Activated CD8-positive, alpha-beta memory T cell treated with anti-CD3 and anti-CD28 coated beads, Interleukin-2, amount 50 U/mL, for 4 hours (primary cell): ENCODE measurements around the gene C1orf116.
"Not testable (repeated sequence)": the region's sequence is repeated elsewhere in the genome, so short reads cannot be mapped to it uniquely, and the experiment has no call there.

ENCODE experiments used
- DNase-seq: peaks from one replicate; pipeline ENCODE4 v3.0.0-alpha.2; 2020

Gene C1orf116

DNA sequence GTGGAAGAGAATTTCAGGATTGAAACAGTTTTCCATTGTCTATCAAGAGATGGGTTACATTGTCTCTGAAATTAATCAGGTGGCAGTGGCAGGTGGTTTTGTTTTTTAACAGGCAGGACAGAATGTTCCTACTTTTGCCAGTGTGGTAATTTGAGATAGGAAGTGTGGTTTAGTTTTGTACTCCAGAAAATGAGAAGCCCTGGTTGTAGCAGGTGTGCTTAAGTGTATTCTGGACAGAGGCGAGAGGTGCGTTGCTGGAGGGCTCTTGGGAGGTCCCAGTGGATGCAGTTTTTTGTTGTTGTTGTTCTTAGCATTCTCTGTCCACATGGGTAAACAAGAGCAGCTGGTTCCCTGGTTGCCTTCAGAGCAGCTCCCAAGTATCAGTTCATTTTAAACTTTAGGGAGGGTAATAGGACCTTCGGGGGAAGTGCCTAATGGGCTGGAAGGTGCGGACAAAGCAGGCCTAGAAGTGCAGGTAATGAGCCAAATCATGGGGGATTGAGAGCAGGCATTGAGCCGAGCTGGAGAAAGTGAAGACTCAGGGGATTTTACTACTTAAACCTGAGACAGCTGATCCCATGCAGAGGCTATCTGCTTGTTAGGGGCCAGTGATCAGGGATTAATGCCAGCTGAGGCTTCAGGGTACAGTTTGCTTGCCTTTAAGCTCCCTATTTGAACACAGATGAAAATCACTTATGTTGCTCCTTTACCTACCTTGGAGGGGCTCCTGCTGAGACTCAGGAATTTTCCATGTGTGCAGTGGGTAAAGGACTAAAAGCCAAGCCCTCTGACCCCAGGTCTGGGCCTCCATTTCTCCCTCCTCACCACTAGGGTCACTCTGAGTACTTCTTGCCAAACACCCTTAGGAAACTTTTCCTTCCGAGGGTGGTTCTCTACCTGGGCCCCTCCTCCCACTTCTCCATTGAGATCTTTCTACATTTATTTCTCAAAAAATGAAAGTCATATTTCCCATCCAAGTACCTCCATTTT, 26.6 kb upstream of the C1orf116 start:
- no peak for DNase-seq

DNA sequence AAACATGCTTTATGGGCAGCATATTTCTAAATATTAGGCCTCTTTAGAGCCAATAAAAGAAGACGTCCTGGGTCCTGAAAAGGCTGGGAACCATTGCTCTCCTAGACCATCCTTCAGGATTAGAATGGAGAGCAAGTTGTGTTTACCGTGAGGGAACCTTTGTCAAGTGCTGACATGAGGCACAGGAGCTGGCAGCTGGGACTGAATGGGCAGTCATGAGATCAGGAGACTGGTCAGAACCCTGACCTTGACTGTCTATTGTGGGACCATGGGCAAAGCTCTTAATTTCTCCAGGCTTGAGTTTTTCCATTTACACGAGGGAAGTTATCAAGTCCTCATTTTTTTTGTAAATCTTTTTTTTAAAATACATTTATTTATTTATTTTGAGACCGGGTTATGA, 25.7 kb upstream of the C1orf116 start:
- no peak for DNase-seq

DNA sequence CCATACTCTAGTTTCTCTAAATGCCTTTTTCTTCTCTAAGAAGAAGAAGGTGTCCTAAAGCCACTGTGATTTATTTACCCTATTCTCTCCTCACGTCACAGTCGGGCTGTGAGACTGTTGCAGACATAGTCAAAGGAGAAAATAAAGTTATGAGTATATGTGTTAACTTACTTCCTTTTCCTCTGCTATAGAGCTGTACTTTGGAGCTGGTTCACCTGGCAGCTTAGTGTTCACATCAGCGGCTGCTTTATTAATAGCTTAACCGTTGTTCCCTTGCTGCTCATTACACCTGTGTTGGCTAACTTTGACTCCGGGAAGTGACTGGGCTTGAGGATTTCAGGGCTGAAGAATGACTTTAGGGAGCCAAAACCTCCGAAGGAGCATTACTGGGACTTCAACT, 24.1 kb upstream of the C1orf116 start:
- DNase-seq = no peak

DNA sequence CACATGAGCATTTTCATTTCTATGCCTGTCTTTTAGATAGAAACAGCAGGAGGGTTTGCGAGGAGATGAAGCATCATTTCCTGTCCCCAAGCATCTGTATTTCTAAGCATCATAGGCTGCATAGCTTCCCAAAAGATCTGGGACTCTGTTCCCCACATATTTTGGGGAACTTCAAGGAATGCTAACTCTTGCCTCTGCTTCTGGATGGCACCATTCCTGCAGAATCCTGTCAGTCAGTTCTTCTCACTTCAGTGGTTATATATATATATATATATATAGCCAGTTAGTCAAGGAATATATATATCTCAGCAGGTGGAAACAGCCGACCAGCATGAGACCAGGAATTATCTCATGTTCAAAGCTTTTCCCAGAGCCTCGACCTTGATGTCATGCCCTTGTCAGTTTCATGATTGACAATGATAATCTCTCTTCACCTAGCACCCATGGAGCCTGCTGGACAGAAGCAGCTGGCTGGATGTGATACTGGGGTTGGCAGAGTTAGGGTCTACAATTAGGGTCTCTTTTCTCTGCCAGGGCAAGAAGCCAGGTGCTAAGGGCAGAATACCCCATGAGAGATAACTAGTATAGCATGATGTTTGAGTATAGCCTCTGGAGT, 22.9 kb upstream of the C1orf116 start:
- no peak for DNase-seq

DNA sequence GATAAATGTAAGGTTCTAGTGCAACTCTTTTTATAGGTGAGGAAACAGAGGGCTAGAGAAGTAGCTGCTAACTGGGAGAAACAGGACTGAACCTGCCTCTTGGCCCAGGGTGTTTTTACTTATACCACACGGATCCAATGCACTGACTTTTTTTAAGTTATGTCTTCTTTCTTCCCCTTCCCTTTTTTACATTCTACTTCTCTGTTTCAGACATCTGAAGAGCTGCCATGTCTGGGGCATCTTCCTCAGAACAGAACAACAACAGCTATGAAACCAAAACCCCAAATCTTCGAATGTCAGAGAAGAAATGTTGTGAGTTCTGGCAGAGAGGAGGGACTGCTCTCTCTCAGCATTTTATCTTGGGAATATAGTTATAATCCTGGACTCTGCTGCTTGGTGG, 21.9 kb upstream of the C1orf116 start:
- no peak for DNase-seq

DNA sequence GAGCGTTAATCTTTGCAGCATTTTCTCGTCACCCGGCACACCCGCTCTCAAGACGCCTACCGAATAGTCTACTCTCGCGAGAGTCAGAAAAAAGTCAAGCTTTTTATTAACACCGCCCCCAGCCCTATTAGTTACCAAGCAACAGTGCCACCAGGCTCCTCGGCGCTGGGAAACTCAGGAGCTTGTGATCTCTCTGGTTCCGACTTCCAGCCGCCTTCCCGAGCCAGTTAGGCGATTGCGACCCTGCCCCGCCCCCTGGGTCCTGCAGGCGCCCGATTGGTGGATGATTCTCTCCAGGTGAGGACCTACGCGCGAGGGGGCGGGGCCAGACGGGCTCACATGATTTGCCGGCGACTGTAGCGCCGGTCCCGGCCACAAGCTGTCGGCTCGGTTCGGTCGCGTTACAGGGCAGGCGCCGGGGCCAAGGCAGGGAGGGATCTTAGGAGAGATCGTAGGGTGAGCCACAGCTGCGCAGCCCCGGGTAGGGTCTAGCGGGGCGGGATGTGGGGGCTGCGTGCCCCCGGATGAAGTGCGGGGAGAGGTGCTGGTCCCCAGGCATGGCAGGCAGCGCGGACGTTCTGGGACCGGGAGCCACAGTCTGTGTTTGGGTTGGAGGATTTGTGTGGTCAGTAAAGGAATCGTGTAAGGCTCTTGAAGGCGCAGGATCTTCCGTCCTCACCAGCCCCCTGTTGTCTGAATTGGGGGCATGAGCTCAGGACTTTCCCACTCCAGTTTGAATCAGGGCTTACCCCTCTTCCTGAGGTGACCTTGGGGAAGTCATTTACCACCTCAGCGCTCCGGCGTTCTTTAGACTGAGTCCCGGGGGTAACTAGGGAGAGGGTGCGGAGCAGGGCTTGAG, 20.6 kb upstream of the C1orf116 start, which contains the start of gene PFKFB2:
PFKFB2 (plus strand) TSS at position 365 of the 859 bp plus-strand sequence. CDS start 1,443 bp downstream, outside the sequence.
- DNase-seq = peak; percentile 96

DNA sequence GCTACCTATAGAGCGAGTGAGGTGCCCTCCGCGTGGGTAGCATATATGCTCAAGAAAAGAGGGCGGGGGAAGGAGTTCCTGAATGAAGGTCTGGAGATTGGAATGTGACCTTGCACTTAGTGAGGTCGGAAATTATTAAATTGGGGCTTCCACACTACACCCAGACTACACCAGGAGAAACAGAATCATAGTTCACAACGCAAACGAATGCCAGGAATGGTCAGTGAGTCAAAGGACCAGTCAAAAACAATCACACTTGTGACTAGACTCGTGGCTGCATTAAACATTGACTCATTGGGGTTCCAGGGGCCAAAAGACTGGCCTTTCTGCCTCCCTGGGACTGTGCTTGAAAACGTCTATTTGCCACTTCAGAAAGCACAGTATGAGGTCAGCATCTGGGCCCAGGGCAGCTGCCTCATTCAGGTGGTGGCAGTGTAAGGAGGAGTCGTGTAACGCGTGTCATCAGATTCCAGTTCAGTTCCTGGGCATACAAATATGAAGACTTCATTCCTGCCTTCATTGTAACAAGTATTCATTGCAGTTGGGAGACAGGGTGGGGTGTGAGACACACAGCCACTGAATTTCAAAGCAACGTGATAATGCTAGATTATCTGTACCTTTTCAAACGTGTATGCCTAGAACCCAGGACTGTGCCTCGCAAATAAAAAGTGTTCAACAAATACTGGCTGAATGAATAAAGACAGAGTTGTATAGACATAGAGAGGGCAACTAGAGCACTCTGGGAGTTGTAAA, 18.8 kb upstream of the C1orf116 start, which contains the start of gene YOD1:
YOD1 (minus strand) TSS at position 18 of the 753 bp plus-strand sequence. CDS start 178 bp downstream, outside the sequence.
- DNase-seq = no peak

DNA sequence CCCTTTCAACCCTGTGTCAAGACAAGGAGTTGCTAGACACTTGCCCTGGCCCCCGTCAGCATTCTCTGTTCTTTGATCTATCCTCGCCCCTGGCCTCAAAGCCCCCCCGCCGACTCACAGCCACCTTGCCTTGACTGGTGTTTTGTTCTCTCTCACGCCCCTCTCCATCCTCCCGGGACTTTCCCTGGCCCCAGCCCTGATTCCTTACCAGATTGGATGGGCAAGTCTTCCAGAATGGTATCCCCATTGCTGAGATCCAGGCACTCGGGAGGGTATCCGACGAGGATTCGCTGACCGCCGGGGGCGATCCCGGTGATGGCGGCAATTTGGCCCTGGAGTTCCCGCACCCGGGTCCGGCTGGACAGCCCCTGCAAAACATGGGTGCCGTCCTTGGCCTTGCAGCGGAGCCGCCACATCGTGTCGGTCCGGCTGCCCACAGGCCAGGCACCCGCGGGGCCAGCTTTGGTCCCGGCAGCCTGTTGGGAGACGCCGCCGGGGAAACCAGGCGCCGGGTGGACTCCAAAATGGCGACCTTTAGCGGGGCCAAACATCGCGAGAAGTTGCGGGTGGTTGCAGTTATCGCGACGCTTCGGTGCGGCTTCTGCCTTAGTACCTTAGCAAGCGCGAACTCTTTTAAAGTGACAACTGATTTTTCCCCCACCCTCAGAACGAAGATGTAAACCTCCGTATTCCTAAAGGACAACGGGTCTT, 18.1 kb upstream of the C1orf116 start:
- peak; percentile 91 for DNase-seq

DNA sequence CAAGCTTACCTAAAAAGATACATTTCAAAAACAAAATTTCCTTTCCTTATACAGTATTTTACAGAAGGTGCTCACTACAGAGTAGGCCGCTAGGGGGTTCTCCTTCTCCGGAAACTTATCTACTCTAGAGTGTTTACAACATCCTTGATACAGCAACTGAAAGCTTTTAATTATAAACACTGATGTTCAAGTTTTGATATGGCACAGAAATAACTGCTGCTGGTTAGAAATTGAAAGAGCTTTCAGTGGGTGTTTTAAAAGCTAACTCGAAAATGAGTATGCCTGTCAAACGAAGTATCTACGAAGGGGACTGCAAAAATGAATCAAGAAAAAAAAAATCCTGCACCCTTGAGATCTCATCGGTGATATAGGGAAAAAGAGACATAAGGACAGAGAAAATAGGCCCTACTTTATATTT, 17.4 kb upstream of the C1orf116 start:
- DNase-seq = peak; percentile 56

DNA sequence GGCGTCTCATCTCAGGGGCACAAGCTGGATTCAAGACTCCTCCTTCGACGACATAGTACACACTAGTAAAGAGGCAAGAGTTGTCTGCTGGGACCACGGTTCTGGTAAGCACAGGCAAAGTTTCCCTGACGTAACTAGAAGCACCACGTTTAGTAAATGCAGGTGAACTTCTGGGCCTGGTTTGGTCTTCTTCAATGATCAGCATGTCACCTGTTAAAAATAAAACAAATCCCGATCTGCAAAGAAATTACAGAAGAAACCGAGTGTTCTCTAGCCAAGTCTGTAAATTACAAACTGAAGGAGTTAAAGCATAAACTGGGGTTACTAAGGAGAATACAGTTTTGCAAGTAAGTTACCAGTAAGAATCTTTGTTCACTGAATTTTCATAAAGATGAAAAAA, 17.0 kb upstream of the C1orf116 start:
- DNase-seq = no peak

DNA sequence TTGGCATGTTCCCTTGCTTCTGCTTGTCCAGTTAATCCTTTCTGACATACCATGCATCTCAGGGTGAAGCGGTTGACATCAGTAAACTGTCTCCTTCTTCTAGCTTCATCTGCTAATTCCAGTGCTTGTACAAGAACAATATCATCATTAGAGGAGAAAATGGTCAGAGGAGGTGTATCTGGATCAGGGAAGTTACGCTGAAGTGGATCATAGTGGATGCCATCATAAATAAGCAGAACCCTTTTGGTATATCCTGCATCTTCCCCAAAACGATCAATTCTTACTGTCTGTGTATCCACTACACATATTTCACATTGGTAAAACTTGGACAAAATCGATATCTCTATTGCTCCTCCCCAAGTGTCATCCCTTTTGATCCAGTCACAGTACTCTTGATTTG, 16.5 kb upstream of the C1orf116 start:
- no peak for DNase-seq

DNA sequence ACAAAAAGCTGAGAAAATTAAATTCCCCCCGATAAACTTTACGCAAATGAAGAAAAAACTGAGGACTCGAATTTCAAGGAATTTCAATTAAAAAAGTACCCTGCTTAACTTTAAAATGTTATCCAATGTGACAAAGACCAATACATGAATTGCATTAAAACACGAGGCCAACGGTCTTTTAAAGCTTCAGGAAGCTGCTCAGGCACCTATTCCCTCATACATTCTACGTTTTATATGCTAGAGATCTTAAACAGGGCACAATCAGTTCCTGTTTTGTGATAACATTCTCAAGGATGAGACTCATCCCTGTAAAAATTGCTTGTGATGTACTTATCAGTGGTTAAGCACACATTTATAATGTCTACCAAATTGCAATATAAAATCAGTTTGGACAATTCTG, 15.5 kb upstream of the C1orf116 start:
- no peak for DNase-seq

DNA sequence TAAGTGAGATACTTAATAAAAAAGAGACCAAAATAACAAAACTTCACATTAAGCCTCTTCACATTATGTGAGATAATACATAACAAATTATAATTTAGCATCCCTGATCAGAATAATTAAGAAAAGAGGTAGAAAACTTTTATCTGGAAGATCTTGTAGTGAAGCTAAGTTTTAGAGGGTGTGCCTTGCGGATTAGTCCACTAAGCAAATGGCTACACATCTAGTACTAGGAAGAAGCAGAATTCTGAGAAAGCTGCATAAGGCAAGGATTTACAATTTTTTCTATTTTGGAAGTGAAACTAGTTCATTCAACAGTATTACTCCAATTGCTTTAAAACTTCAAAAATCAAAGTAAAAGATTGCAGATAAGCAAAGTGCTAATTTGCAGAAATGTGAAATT, 14.9 kb upstream of the C1orf116 start:
- DNase-seq = no peak

DNA sequence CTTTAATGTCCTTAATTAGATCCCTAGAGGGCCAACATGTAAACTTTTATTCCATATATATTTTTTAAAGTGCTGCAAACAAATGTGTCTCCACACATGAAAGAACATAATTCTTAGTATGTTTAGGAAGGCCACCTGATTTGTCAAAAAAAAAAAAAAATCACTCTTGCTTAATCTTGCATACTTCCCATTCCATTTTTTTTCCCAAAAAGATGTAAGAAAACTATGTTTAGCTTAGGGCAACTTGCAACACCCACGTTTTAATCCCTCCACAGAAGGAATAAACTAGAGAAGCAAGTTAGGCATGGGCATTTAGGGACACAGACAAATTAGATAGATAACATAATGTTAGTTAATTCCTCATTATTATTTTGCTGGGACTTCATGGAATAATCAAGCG, 12.9 kb upstream of the C1orf116 start:
- no peak for DNase-seq

DNA sequence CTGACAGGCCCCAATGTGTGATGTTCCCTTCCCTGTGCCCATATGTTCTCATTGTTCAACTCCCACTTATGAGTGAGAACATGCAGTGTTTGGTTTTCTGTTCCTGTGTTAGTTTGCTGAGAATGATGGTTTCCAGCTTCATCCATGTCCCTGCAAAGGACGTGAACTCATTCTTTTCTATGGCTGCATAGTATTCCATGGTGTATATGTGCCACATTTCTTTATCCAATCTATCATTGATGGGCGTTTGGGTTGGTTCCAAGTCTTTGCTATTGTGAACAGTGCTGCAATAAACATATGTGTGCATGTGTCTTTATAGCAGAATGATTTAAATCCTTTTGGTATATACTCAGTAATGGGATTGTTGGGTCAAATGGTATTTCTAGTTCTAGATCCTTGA, 8.8 kb upstream of the C1orf116 start:
- not testable (repeated sequence) for DNase-seq

DNA sequence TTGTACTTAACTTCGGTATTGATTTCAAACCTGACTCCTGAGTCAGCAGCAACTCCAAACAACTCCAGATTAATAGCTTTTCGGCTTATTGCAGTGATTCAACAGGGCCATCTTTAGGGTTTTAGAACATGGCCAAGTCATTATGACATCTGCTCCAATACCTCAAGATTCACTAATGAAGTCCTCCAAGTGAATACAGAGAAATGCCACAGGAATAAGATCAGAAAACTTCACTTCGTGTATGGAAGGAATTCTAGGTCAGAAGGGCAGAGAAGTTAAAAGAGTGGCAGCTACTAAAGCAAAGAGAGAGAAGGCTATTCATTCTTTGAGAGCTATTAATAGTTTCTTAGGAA, 7.6 kb upstream of the C1orf116 start:
- DNase-seq = no peak

DNA sequence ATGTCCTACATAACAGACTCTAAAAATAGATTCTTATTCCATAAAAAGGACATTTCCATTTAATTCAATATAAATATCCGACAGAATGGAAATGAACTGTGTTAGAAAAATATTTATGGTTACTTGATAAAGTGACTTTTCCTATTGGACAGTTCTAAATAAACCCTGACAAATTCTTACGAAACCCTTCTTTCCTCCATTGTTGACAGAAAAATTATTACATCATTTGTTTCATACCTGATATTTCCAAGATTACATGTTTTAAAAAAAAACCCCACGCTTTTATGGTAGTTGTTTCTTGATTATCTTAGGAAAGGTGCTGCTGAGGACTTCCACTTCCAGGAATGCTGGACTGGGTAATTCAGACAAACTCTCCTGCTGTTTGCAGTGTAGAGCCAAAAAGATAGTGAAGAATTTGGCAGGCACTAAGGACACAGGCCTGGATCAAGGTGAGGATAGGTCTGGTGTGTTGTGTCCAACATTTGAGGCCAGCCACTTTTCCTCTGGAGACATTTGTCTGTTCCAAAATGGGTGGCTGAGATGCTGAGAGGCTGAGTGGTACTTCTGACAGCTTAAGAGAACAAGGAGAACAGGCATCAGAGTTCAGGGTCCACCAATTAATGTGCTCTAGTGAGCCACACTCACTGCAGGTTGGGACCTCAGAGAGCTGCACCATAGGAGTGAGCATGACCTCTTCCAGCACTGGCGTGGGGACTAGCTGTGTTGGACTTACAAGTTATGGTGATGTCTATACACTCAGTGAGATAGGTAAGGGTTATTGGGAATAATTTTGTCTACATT, 7.0 kb upstream of the C1orf116 start:
- DNase-seq = no peak

DNA sequence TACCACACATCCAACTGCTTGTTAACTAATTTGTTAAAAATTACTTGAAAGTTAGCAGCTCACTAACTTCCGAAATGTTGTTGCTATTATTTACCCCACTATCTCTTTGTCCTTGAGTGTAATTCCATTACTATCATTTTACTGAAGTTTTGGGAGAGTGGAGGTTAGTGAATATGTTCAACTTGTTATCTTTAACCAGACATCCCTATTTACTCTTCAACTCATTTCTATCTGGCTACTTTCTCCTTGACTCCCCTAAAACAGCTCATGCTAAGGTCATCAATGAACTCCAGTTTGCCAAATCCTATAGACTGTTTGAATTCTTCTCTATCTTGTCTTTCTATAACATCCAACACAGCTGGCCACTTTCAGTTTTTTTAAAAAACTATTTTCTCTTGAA, 4.3 kb upstream of the C1orf116 start:
- no peak for DNase-seq

DNA sequence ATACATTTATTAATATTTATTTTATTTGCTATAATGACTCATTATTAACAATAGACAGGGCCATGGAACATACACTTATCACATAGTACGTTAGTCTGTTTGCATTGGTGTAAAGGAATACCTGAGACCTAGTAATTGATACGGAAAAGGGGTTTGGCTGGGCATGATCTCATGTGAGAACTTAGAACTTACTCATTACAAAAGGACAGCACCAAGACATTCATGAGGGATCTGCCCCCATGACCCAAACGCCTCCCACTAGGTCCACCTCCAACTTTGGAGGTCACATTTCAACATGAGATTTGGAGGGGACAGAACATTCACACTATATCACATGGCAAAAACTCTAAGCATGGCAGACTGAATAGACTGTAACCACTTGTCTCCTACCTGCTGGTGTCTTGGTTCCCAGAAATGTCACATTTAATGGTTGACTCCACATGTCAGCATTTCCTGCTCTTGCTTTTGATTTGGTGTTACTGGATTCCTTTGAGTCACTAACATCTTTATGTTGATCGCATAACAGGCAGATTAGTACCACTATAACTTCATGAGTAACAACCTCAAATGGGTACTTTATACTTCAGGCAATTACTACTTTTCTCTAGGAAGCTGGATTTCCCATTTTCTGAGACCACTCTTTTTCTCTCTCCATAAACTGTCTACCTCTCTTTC, 3.5 kb upstream of the C1orf116 start:
- DNase-seq = no peak

DNA sequence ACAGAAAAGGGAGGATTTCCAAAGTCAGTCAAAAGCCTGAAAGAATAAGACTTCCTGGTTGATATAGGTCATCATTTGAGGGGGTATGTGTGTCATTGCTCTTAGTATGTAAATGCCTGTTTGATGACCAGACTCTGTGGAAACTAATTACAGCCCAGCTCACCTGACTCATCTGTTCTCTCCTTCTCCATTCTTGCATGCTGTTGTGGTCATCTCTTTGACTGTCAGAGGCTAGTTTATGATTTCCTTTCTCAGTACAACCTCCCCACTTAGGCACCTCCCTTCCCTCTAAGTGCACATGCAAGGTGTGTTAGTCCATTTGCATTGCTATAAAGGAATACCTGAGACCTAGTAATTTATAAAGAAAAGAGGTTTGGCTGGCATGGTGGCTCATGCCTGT, 2.4 kb upstream of the C1orf116 start:
- DNase-seq = no peak
